Activated CD4-positive, alpha-beta T cell treated with anti-CD3 and anti-CD28 coated beads, Interleukin-2, Interleukin-6, amounts not matched to agents 100 ng/mL and 50 ng/mL, durations not matched to agents 16 hours and 8 hours (primary cell): Measurements from ENCODE around the gene SLC22A15.
"Not testable (repeated sequence)": the region's sequence is repeated elsewhere in the genome, so short reads cannot be mapped to it uniquely, and the experiment has no call there.

Experiments
- DNase-seq: peaks from one replicate; pipeline ENCODE4 v3.0.0-alpha.2; 2020

SLC22A15 gene

DNA sequence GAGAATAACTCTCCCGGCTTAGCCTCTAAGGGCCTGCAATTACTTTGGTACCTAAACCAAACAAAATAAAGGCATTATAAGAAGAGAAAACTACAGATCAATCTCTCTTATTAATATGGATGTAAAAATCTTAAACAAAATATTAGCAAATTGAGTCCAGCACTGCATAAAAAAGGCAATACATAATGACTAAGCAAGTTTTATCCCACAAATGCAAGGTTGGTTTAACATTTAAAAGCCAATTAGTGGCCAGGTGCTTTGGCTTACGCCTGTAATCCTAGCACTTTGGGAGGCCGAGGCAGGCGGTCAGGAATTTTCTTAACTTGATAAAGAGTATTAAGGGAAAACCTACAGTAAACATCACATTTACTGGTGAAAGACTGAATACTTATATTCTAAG is 67.8 kb downstream of the SLC22A15 start:
- no peak for DNase-seq

DNA sequence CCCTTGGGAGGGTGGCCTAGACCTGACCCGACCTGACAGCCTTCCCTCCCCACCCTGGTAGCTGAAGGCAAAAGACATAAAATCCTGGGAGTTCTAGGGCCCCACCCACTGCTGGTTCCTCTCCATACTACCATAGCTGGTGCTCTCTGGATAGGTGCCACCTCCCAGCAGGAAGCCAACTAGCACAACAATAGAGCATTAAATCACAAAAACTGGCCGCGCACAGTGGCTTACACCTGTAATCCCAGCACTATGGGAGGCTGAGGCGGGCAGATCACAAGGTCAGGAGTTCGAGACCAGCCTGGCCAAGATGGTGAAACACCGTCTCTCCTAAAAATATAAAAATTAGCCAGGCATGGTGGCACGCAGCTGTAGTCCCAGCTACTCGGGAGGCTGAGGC is 70.6 kb downstream of the SLC22A15 start:
- DNase-seq: not testable (repeated sequence)

DNA sequence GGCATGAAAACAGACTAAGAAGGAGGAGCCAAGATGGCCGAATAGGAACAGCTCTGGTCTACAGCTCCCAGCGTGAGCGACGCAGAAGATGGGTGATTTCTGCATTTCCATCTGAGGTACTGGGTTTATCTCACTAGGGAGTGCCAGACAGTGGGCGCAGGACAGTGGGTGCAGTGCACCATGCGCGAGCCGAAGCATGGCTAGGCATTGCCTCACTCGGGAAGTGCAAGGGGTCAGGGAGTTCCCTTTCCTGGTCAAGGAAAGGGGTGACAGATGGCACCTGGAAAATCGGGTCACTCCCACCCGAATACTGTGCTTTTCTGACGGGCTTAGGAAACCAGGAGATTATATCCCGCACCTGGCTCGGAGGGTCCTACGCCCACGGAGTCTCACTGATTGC is 75.6 kb downstream of the SLC22A15 start:
- DNase-seq: not testable (repeated sequence)

DNA sequence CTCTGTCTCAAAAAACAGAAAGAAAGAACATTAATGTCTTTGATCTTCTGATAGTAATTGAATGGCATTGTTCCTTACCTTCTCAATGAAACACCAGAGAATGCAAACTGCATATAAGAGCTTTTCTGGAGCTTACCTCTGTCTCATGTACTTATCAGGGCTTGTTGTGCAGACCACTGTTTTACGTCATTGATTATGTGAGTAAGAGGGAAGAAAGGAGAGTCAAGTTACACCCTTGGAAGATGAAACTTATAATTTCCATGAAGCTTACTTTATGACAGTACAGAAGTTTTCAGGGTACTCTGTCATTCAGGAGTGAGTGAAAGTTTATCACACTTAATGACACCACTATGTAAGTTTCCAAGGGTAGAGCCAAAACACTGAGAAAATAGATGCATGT is 85.9 kb downstream of the SLC22A15 start:
- DNase-seq: no peak

DNA sequence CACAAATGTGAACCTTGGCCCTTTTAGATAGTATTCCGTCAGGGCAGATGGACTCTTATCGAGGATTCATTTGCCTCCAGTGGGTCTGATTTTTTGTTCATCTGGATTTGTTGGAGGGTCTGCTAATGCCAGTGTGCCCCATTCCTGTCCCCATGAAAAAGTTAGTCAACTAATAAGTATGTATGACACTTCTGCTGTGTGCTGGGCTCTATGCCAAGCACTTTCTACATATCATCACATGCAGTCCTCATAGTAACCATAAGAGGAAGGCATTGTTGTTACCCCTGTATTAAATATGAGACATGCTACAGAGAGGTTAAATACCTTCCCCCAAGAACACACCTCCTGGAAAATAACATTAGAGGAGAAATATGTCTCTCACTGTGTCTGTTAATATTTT is 88.3 kb downstream of the SLC22A15 start:
- DNase-seq: no peak

DNA sequence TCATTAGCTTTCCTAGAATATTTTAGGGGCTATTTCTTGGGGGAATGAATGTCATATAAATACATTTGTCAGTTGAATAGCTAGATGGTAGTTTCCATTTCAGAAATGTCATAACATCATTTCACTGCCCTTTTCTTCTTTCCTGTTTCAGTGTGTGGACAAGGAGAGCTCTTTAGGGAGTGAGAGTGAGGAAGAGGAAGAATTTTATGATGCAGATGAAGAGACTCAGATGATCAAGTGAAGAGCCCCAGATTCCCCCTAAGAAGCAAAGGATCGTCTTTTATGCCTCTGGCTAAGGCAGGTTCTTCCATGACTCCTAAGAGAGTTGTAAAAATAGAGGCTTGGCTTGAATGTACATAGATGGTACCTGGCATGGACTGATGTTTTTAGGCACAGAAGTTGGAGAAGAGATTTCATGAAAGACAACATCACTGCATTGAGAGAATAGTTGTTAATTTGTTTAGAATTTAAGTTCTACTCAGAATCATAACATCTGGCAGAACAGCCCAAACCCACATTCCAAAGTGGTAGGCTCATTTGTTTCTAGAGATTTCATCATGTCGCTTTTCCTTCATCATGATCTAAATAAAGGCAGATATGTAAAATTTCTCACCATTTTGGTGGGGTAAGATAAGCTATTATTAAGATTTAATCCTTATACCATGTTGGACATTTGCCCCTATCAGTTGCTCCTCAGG is 90.7 kb downstream of the SLC22A15 start:
- DNase-seq: no peak

DNA sequence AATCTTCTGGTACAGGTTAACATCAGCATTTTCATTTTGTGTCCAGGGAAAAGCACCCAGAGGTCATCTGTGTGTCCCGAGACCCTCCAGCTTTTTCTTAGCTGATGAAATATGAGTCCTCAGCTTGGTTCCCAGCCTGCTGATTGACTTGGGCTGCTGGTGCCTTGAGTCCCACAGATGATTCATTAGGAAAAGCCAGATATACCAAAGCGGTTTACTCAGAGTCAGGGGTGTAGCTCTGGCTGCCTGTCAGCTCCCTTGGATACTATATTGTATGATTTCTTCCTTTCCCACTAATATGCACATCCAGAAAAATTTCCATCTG is 91.2 kb downstream of the SLC22A15 start:
- DNase-seq: no peak

DNA sequence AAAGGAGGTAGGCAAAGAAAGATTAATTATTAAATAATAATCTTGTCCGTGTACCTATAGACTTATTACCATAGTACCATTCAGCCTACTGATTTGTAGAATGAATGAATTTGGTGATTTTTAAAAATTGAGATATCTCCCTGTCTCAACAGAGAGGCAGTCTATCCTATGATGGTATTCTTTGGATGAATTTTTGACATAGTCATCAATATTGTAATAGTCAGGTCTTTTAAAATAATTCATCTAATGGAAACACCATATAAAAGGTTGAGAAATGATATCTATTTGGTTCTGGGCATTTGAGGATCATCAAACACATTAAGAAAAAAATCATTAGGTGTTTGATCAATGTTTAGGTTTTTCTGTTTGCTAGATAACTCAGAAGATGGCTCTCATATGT is 99.3 kb downstream of the SLC22A15 start:
- DNase-seq: no peak

DNA sequence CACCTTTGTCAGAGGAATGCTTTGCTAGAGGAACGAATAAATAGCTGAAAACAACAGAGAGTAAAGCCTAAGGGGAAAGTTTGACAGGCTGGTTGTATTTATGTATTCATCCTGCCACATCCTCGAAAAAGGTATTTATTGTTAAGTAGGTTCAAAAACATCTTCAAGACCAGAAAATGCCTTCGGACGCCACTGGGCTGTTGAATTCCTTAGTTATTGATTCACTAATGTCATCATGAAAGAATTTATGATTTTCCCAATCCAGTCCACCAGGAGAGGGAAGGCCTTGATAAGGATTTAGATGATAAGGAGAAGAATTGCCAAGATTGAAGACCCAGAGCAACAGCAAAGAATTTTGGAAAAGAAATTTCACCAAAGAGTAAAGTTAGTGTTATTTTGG is 99.7 kb downstream of the SLC22A15 start:
- DNase-seq: no peak

DNA sequence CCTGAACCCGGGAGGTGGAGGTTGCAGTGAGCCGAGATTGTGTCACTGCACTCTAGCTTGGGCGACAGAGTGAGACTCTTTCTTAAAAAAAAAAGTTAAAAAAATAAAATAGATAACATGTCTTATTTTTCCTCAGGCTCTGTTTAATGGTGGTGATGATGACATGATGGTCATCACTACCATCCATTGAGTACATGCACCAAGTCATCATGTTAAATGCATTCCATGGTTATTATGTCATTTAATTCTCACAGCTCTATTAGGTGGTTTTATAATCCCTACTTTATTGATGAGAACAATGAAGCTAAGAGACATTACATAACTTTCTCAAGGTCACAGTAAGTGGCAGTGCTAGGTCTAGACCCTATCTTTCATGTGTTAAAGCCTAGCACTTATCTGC is 100.5 kb downstream of the SLC22A15 start:
- no peak for DNase-seq

DNA sequence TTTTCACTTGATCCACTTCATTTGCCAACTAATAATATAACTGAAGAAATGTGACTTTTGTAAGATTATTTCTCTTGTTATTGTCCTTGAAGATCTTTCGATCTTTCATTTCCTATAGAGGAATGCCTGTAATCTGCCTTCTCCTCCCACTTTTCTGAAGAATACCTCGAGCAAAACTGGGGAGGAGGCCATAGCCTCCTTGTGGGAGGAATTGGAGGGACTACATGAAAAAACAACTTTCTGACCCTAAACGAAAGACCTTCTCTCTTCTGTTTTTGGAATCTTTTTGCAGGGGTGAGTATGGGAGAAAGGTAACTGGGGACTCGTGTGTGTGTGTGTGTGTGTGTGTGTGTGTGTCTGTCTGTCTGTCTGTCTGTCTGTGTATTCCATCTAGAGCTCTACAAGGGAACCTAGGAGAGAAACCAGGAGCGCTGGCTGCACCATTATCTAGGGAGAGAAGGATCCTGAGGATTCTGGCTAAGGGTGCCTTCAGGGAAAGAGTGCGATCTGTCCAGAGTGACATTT is 102.4 kb downstream of the SLC22A15 start:
- DNase-seq: no peak

DNA sequence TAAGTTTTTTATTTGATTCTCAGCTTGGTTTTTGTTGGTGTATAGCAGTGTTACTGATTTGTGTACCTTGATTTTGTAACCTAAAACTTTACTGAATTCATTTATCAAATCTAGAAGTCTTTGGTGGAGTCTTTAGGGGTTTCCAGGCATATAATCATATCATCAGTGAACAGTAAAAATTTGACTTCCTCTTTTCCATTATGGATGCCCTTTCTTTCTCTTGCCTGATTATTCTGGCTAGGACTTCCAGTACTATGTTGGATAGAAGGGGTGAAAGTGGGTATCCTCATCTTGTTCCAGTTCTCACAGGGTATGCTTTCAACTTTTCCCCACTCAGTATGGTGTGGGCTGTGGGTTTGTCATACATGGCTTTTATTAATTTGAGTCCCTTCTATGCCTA is 111.3 kb downstream of the SLC22A15 start:
- no peak for DNase-seq

DNA sequence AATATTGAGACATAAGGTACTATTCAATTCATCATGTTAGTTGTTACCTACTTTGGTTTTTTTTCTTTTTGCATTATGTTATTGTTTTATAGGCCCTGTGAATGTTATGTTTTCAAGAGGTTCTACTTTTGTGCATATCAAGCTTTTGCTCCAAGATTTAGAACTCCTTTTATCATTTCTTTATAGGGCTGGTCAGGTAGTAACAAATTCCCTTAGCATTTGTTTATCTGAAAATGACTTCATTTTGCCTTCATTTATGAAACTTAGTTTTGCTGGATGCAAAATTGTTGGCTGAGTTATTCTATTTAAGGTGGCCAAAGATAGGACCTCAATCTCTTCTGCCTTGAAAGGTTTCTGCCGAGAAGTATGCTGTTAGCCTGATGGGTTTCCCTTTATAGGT is 113.6 kb downstream of the SLC22A15 start:
- no peak for DNase-seq

DNA sequence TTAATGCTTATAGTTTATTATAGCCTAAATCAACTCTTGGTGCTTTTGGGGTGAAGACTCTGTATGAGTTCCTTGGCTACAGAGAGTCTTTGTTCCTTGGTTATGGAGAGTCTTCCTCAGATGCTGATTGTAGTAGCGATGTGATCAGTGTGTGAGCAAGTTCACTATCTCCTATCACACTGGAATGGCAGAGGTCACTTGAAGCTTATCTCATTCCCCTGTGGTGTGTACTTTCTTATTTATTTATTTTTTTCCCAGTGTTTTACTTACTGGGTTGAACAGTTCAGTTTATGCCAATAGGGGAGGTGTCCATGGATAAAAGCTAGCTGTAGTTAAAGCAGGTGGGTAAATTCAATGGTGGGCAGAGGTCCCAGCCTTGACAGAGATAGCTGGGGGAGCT is 114.8 kb downstream of the SLC22A15 start:
- DNase-seq: no peak

DNA sequence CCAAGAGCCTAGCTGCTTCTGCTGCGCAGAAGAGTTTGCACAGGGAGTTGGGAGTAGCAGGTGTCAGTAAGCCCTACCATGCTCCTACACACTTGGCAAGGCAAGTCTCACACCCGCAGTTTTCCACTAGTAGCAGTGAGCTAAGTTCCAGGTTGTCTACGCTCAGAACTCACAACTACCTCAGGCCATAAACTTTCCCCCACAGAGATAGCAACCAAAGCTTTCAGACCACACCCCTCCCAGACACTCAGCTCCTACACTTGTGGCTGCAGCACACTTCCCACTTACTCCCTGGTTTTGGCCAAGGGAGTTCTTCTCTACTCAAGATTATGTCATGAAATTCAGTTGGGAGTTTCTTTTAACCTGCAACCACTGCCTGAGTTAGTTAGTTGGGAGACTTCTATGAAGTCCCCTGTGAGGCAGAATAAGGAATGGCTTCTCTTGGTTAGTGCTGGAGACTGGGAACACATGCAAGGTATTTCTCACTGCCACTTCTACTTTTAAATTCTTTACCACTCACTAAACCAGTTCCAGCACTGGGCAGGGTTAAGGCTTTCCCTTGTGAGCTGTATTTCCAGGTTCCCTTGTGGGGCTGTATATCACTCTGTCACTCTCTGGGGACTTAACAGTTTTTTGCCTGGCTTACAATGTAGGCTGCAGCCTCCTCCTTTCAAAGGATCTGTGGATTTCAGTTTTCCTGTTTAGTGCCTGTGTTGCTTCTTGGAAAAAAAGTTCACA is 116.6 kb downstream of the SLC22A15 start:
- no peak for DNase-seq

DNA sequence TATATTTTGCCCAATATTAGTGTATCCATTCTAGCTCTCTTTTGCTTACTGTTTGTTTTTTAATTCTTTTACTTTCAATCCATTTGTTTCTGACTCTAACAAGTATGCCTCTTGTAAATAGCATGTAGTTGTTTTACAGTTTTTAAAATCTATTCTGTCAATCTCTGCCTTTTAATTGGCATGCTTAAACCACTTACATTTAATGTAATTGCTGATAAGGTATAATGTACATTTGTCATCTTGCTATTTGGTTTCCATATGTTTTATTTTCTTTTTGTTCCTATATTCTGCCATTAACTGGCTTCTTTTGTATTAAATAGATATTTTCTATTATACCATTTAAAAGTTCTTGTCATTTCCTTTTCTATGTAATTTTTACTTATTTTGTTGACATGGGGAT is 118.7 kb downstream of the SLC22A15 start:
- DNase-seq: no peak

DNA sequence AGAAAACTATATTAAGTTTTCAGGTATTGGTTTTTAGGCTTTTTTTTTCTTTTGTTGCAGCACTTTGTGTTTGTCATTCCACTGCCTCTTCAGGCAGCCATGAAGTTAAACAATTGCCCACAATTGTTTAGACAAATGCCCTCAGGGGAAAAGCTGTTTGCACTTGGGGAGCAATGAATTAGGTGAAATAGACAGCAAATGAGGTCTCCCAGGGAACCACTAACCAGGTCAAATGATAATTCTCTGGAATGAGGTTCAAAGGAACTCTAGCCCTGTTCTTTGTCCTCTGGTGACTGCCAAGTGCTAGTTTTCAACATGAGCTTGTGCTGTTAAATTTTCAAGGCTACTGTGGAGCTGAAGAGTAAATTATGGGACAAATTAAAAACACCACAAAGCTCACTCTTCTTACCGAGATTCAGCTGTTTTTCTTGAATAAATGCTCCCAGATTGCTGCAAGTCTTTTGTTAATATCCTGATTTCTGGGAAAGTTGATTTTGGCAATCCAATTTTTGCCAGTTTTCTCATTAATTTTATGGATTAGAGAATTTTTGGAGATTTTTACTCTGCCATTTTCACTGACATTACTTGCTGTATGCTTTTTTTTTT is 119.8 kb downstream of the SLC22A15 start:
- DNase-seq: no peak

DNA sequence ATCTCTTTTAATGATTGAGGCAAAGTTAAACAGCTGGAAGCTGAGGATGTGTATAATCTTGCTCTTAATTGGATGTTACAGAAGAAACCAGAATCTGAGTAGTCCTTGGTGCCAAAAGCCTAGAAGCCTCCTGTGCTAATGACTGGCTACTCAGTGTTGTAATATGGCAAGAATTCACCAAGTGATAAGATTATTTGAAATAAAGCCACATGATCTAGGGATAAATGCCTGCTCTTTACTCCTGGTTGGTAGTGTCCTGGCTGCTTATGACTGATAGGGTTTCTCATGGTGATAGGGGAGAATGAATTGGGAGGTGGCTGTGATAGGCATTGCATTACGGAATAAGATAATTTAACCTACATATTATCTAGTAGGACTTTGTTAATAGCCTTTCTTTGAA is 121.3 kb downstream of the SLC22A15 start:
- DNase-seq: no peak

DNA sequence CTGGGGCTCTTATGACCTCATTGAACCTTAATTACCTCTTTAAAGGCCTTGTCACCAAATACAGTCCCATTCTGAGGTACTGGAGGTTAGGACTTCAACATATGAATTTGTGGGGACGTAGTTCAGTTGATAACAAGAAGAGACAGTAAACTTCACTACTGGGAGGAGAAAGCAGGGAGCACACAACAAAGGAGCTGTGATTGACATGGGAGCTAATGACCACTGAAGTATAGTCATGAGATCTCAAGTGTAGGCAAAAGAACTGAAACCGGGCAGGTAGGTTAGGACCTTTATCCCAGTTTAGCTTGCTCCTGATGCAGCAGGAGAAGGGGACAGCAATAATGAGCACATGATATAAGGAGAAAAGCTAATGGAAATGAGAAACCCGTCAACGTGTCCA is 123.1 kb downstream of the SLC22A15 start:
- no peak for DNase-seq

DNA sequence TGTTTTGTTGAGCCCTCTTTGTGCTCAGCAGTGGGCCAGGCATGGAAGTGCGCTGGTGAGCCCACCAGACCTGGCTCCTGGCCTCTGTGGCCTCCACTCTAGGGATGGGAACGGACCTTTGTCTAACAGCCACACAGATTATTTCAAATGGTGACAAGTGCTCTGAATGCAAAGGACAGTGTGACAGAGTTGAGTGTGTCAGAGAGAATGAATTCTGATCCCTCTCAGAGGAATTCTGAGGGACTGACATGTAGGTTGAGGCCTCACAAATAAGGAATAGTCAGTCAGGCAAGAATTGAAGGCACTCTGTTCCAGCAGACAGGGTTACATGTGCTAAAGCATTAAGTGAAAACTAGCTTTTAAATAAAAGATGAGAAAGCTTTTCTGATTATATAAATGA is 123.6 kb downstream of the SLC22A15 start:
- no peak for DNase-seq

DNA sequence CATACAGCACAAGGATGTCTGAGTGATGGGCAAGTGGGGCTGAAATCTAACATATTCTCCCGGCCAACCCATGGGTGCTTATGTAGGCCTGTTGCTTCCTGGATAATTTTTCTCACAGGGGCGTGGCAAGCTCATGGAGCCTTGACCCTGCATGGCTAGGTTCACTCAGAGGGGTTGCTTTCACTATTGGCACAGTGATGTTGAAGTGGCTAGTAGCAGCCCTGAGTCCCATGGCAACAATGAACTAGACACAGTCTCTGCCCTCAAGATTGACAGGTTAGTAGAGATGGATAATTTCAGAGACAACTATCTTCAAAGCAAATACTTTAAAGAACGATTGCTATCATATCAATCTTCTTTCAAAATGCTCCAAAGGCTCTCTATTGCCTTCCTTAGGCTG is 128.4 kb downstream of the SLC22A15 start:
- no peak for DNase-seq

DNA sequence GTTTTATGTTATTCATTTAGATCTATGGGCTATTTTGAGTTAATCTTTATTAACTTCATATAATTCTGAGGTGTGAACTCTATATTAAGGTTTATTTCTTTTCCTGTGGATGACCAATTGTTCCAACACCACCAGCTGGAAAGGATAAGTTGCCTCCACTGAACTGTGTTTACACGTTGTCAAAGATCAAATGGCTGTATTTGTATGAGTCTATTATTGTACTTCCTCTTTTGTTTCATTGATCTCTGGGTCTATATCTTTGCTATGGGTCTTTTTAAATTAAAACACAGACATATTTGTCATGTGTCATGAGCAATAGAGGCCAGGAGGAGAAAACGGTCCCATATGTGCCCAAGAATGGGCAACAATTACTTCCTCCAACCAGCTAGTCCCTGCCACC is 129.7 kb downstream of the SLC22A15 start:
- no peak for DNase-seq

DNA sequence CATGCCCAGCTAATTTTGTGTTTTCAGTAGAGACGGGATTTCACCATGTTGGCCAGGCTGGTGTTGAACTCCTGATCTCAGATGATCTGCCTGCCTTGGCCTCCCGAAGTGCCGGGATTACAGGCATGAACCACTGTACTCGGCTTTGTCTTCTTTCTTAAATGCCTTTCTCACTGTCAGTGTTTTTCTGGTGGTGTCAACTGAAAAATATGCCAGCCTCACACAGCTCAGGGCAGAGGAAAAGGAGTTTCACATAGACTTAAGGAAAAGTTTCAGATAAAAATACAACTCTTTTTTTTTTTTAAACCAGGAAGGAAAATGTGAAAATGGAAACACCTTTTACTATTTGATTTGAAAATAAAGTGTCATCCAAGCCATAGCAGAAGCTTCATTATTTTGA is 130.3 kb downstream of the SLC22A15 start:
- no peak for DNase-seq

DNA sequence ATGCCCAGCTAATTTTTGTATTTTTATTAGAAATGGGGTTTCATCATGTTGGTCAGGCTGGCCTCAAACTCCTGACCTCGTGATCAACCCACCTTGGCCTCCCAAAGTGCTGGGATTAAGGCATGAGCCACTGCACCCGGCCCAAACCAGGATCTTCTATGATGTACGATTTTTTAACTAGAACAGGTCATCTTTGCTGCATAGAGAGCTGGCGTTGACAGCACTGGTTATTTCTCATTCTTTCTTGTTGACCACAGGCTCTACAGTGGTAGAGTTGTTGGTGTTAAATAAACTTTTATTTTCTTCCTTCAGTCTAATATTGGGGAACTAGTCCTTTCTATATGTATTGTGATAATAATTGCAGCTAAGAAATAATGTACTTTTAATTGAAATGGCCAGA is 131.1 kb downstream of the SLC22A15 start:
- DNase-seq: no peak
